Measurements from ENCODE around the gene IFNK.
"Not testable (repeated sequence)": the region's sequence is repeated elsewhere in the genome, so short reads cannot be mapped to it uniquely, and the experiment has no call there.

IFNK gene, protein sequence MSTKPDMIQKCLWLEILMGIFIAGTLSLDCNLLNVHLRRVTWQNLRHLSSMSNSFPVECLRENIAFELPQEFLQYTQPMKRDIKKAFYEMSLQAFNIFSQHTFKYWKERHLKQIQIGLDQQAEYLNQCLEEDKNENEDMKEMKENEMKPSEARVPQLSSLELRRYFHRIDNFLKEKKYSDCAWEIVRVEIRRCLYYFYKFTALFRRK

DNA sequence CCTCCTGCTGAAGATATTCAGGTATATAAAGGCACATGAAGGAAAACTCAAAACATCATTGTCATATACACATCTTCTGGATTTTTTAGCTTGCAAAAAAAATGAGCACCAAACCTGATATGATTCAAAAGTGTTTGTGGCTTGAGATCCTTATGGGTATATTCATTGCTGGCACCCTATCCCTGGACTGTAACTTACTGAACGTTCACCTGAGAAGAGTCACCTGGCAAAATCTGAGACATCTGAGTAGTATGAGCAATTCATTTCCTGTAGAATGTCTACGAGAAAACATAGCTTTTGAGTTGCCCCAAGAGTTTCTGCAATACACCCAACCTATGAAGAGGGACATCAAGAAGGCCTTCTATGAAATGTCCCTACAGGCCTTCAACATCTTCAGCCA, at the start of gene IFNK:
IFNK (plus strand) TSS at position 55 of the 400 bp plus-strand sequence; CDS start at position 102, 47 bp downstream.
- no peak for DNase-seq (ENCODE audit: low read depth)

DNA sequence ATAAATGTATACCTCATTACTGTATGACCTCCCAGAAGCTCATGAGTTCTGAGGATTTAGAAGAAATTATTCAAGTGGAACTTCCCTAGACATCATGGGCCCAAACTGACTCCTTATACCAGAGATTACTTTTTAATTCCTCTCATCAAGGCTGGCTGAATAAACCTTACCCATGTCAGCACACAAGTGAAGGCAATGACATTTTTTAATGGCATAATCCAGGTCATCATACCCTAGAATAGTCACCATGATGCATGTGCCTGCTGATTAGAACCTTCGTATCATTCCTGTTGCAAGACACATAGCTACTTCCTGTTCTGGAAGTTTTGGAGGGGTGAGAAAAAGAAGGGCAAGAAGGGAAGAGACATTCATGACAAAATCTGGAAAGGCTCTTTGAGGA, 49.8 kb upstream of the IFNK start:
- no peak for DNase-seq (ENCODE audit: low read depth)

DNA sequence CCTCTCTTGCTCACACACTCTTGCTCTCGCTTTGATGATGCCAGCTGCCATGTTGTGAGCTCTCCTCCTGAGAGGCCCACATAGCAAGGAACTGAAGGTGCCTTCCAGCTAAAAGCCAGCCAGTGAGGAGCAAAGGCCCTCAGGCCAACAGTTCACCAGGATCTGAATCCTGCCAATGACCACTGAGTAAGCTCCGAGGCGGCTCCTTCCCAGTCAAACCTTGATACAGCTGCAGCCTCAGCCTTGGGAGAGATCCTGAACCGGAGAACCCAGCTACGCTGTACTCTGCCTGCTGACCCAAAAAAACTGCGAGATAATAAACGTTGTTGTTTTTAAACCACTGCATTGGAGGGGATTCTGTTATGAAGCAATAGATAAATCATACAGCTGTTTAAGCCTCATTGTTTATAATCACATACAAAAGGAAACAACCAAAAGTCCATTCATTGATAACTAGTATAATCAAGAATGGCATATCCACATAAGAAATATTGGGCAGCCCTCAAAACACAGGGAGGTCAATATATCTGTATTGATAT, 49.0 kb upstream of the IFNK start:
- DNase-seq (ENCODE audit: low read depth) = no peak

DNA sequence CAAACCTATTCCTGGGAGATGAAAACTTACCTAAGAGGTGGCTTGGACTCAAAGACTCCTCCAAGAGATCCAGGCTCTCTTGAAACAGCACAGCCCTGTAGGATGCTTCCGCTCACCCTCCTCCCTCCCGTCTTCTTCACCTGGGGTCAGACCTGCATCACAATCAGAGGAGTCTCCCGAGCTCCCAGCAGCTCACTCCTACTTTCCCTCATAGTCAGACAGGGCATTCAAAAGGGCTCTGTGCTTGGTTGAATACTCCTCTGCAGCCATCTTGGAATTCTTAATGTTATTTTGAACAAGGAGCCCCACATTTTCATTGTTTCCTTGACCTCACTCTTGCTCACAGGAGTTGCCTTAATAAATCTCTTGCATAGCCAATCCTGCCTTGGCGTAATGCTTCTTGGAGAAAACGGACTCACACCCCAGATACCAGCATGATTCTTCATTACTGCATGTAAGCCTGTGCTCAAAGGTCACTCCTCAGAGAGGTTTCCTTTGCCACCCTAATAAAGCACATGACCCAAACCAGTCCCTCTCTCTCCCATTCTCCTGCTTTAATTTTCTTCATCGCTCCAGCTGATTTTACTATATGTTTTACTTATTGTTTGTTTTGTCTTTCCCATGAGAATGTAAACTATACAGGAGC, 47.1 kb upstream of the IFNK start:
- DNase-seq (ENCODE audit: low read depth) = no peak

DNA sequence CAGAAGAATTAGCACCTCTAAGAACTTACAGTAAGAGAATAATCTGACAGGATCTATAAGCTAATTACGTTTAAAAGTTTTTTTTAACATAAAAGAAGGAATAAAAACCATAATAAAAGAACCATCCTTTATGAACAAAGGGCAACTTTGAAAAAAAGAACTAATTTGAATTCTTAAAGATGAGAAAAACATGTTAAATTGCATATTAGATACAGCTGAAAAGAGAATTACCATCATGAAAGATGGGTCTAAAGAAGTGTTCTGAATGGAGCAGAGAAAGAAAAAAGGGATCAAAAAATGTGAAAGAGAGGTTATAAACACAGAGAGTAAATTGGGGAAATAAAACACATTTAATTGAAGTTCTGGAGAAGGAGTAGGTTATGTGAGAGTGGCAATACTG, 45.8 kb upstream of the IFNK start:
- no peak for DNase-seq (ENCODE audit: low read depth)

DNA sequence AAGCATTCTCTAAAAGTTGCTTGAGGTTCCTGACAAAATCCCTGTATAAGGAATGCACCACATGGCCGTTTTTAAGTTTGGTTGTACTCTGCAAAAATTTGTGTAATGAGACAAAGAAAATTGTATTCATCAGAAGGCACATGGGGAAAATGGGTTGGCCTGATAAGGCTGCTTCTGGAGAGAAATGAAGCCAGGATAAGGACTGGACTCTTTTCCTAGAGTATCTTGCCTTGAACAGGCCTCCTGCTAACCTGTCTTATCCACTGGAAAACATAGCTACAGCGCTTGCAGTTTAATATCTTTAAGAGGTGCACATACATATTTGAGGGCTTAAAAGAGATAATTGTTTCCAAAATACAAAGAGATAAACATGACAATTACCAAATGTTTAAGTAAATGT, 41.4 kb upstream of the IFNK start:
- DNase-seq (ENCODE audit: low read depth) = no peak

DNA sequence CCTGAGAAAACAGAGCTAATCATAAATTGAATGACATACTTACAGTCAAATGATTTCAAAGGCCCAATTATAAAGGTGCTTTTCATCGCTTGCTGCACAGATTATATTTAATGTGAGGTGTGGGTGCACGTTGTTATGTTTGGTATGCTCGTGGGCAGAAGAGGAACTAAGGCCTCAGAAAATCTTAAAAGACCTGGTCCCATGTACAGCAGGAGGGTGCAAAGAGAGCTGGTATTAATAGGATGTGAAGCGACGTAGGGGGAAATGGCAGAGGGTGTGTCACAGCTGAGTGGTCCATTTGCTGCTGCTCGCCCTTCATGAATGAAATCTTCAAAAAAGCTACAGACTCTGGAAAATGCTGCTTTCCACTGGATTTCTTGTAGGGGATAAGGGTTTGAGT, 40.5 kb upstream of the IFNK start:
- no peak for DNase-seq (ENCODE audit: low read depth)

DNA sequence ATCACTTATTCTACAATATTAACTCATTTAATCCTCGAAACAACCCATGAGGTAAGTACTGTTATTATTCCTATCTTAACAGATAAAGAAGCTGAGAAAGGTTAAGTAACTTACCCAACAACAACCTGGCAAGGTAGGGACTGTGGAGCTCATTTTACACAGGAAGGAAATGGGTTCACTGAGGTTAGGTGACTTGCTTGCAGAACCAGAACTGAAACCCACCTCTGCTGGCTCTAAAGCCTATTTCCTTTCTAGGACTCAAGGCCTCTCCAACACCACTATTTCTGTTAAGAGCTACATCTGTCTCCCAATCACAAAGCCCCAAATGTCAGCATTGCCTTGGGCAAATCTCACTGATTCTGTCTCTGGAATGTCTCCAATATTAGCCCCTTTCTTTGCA, 38.9 kb upstream of the IFNK start:
- no peak for DNase-seq (ENCODE audit: low read depth)

DNA sequence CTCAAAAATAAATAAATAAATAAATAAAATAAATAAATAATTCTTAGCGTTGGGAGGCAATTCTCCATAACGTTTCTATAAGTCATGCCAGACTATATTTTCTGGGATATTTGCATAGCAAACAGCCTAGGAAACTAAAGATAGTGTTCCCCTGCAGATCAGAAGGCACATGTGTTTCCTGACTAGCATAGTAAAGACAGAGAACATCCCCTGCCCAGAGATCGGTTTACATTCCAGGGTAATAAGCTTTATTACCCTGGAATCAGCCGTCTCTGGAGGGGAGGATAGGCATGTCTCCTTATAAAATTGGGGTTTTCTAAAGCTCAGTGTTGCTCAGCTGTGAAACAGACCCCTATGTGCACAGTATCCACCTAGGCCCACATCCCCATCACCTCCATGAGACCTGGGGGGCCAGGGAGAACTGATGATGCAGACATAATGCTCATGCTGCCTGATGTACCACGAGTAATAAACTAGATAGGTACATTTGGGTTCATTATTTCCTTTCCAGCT, 36.9 kb upstream of the IFNK start:
- DNase-seq (ENCODE audit: low read depth) = no peak

DNA sequence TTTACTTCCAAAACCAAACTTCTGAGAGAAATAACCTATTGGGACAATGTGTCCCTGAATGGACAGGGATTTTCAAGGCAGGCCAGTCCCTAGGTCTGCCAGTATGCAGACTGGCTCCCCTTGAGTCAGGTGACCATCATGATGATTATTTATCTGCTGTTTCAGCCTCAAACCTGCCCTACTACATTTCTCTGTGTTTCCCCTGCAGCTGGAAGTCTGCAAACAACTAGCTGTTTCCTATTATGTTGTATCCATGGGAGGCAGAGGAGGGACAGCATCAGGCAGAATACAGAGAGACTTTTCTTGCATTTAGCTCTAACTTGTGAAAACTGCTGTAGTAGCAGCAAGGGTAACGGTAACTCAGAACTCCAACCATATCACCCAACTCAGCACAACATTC, 36.2 kb upstream of the IFNK start:
- no peak for DNase-seq (ENCODE audit: low read depth)

DNA sequence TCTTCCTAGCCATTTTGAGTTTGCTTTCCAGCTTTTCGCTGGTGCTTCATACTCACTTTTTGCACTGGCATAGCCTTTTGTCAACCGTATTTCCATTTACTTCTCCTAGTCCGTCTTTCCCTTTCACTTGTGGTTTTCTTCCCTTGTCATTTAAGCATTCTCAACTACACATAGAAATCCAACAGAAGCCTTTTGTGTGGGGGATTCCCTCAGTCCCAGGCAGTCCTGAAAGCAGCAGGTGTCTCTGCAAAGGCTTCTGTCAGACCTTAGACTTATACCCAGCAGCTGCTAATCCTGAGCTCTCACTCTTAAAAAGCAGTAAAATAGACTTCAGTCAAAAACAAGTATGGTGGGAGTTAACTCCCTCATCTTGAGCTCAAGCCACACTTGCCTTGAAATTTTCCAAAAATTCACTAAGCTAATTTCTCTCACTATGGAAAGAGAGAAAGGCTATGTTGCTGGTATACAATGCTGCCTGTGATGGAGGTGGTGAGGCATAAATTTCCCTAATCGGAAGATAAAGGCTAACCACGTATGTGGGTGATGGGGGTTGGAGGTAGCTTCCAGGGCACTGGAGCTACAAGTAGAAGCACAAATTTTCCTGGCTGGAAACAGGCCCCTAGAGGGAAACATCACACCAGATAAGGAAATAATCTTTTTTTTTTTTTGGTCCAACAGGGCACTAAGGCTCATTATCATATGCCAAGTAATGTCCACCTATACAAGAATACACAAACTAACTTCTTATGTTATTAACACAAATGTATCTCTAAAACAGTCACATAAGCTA, 34.8 kb upstream of the IFNK start:
- DNase-seq (ENCODE audit: low read depth) = no peak

DNA sequence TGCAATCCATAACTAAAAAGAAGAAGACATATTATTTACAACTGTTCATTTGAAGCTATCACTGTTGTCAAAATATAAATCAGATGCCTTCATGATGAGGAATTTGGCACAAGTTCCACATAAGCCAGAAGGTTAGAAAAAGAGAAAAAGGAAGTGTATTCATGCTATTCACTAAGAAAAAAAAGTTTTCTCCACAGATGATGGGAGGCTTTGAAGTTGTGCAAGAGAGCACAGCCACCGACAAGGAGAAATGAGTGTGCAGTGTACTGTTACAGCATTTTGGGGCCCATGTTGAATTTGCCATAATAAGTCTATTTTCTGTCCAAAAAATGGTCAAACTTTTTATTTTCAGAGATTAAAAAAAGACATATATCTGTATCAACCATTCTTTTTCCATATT, 32.9 kb upstream of the IFNK start:
- no peak for DNase-seq (ENCODE audit: low read depth)

DNA sequence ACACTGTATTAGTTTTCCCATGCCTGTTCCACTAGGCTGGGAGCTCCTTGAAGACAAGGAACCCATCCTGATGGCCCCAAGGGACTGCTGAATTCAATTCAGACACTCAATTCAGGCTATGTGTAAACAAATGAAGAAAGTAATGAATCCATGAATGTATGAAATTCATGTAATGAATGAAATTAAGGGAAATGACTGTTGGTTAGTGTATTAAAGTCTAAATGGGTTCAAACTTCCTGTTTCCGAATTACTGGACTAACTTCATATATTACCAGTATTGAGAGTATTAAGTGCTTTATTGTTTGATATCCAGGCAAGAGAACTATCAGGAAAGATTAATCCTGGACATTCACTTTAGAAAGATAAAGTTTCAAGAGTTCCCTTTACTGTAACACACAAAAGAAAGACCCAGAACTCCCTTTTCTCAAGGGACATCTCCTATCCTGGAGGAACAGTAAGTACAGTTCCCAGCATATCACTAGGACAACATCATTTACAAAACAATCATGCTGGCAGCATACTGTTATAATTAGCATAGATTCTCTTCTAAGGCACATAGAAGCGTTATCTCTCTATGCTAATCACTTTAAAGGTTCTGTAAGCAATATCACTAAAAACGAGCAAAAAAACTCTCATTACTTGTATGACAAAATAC, 28.5 kb upstream of the IFNK start:
- DNase-seq (ENCODE audit: low read depth) = no peak

DNA sequence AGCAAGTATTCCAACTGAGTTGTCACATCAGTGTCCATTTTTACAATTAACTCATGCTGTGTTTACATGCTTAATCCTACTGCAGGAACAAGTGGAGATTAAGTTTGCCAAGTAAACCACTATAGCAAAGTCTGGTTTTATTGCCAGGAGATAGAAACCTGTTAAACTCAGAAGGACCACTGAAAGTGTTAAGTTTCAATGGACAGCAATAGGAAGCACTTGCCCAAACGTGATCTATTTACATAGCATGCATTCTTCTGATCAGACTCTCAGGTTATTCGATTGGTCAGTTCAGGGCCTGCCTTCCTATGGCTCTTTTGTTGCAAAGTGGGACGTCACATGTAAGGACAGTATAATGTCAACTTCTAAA, 28.0 kb upstream of the IFNK start:
- no peak for DNase-seq (ENCODE audit: low read depth)

DNA sequence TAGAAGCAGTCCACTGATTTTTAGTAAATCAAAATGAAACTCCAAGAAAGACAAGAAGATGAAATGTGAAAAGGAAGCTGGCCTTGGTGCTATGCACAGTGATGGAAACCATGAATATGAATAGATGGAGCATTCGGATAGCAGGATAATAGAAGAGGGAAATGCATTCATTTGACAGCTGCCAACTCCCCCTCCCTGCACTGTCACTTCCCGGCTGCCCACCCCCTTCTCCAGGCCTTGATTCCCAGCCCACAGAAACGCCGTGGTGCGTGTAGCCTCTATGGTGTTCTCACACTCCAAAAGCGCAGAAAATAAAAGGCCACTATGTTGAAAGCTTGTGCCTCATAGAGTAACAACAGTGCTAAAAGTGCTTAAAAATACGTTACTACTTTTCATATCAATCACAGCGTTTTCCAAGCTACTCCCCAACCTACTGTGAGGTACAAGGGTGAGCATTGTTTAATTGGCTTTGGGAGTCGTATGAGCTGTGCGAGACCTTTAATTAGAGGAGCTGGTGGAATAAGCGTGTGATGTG, 26.1 kb upstream of the IFNK start:
- DNase-seq (ENCODE audit: low read depth) = no peak

DNA sequence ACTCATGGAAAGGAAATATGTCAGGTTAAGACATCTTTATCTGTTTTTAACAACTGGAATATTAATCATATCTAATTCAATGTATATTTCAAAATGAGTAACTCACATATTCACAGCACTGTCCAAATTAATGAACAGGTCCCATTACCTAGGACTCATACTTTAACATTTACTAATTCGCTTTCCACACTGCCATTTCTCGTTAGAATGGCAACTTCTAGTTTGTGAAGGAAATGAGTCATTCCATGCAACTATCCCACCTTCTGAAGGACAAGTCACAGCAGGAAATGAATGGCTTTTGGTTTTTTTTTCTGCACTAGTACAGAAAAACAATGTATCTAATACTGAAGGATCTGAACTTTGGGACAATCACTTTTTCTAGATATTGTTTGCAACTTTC, 24.6 kb upstream of the IFNK start:
- DNase-seq (ENCODE audit: low read depth) = no peak

DNA sequence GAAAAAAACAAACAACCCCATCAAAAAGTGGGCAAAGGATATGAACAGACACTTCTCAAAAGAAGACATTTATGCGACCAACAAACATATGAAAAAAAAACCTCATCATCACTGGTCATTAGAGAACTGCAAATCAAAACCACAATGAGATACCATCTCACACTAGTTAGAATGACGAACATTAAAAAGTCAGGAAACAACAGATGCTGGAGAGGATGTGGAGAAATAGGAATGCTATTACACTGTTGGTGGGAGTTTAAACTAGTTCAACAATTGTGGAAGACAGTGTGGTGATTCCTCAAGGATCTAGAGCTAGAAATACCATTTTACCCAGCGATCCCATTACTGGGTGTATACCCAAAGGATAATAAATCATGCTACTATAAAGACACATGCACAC, 23.2 kb upstream of the IFNK start:
- not testable (repeated sequence) for DNase-seq (ENCODE audit: low read depth)

DNA sequence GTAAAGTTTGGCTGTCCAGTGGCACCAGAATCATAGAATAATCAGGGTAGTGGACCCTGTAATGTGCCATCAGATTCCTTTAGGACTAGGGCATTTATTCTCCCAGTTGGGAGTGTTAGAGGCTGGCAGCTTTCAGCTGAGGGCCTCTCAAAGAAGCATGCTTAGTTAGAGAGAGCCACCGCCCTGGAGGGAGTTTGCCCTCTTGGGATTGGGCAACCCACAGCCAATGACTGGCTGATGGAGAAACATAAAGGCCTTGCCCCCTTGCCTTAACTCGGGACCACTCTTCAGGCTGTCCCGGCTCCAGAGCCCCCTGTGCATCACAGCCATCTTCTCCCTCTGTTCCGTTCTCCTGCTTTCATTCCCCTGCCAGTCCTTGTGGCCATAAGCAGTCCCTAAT, 20.5 kb upstream of the IFNK start:
- no peak for DNase-seq (ENCODE audit: low read depth)

DNA sequence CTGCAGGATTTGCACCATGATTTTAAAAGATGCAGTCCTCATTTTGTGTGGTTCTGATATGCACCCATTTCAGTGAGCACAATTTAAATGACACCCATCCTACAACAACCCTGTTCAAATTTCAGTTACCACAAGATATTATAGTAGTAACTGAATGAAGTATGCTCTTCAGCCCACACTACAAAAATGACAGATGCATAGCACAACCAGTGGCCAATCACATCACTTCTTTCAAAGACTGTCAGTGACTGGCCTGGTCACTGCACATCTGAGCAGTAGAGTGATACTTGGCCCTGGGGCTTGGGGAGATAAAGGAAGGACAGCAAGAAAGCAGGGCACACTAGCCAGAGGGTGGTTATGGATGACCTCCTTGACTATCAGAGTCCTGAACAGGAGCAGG, 19.8 kb upstream of the IFNK start:
- no peak for DNase-seq (ENCODE audit: low read depth)

DNA sequence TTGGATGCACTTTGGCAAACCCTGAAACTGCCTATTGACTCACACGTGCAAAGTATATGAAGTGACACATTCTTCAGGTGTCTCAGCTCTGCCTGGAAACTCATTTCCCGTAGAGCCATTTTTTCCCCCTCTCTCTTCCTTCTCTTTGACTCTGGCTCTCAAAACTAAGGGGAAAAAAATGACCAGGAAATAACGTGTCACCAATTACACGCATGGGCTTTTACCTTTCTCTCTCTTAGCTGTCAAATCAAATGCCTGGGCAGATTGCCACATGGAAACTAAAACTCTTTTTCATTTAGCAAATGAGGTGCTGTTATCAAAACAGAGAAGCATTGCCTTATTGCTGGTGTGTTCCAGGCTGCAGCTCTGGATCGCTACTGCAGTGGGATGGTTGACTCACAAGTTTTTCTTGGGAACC, 18.3 kb upstream of the IFNK start:
- no peak for DNase-seq (ENCODE audit: low read depth)

DNA sequence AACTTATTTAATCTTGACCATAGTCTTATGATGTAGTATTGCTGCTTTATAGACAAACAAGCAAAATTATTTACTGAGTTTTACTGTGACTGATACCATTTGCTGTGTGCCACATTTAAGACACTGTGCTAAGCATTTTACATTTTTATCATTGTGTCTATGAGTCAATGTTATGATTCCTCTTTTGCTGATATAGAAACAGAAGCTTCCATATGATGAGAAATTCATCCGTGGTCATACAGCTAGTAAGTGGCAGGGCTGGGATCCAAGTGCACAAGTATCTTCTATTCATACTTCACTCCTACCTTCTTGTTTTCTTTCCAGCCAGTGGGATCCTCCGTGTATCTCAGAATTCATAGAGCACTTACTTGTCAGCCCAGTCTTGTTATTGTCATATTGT, 17.1 kb upstream of the IFNK start:
- DNase-seq (ENCODE audit: low read depth) = no peak

DNA sequence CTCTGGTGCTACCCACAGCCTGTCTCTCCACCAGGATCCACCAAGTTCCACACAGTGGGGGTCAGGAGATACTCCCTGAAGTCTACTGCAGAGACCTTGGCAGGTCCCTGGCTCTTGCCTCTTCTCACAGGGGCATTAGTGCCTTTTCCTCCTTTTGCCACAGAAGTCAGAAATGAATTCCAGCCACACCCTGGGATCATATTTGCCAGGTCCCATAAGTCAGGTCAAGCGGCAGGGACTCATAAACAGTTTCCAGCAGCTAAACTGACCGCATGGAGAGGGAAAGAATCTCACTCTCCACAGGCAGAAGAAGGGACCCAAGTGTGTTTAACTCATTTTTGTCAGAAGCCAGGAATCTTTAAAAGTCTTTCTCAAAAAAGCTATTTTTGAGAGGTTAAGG, 13.3 kb upstream of the IFNK start:
- no peak for DNase-seq (ENCODE audit: low read depth)
